WERI-Rb-1 (cell line): ENCODE data around the gene SLC26A9.
"Not testable (repeated sequence)": the region's sequence is repeated elsewhere in the genome, so short reads cannot be mapped to it uniquely, and the experiment has no call there.

ENCODE experiments used
- DNase-seq: peaks from one replicate; pipeline ENCODE4 v3.0.0-alpha.2; 2020
- H3K27ac ChIP-seq: fragments of 250-450 bp; sonication (Bioruptor Pico); 2 replicates; pipeline ENCODE4 v1.5.1; 2020; ENCODE audit warnings: mild to moderate bottlenecking, moderate library complexity
- H3K27me3 ChIP-seq: fragments of 250-450 bp; sonication (Bioruptor Pico); 2 replicates; pipeline ENCODE4 v1.5.1; 2021; ENCODE audit warnings: mild to moderate bottlenecking, low read depth, moderate library complexity; ENCODE audit not compliant: insufficient read depth, severe bottlenecking
- H3K36me3 ChIP-seq: fragments of 250-450 bp; sonication (Bioruptor Pico); 2 replicates; pipeline ENCODE4 v1.5.1; 2020; ENCODE audit warnings: mild to moderate bottlenecking, moderate library complexity
- H3K4me3 ChIP-seq: 2 replicates; pipeline ENCODE4 v1.5.1; 2011; ENCODE audit warnings: low read depth, mild to moderate bottlenecking, control low read depth, low read length
- H3K9me3 ChIP-seq: fragments of 250-450 bp; sonication (Bioruptor Pico); 2 replicates; pipeline ENCODE4 v1.5.1; 2021; ENCODE audit warnings: mild to moderate bottlenecking, moderate library complexity; ENCODE audit not compliant: severe bottlenecking
- TF ChIP-seq, protein P1 (sequence below): IDR thresholded peaks from 2 replicates; pipeline ENCODE4 v1.5.1; 2011; ENCODE audit warnings: low read depth, mild to moderate bottlenecking, control low read depth, inconsistent platforms, low read length

The SLC26A9 gene

DNA sequence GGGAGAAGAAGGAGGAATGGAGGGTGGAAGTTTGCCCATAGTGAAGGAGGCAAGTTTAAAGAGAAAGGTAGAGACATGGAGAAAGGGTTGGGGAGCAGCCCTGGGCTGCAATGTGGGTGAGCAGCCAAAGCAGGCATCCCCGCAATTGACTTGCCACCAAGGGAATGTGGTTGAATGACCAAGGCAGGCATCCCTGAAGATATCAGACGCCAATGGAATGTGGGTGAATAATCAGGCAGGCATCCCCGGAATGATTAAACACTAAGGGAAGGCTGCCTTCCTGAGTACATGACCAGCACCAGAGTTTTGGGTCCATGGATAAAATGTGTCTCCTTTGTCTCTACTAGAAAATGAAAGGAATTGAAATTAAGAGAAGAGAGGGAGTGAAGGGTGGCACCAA, 53.5 kb downstream of the SLC26A9 start:
- not testable (repeated sequence) for H3K9me3 ChIP-seq, H3K36me3 ChIP-seq, H3K4me3 ChIP-seq, DNase-seq, H3K27ac ChIP-seq, H3K27me3 ChIP-seq

DNA sequence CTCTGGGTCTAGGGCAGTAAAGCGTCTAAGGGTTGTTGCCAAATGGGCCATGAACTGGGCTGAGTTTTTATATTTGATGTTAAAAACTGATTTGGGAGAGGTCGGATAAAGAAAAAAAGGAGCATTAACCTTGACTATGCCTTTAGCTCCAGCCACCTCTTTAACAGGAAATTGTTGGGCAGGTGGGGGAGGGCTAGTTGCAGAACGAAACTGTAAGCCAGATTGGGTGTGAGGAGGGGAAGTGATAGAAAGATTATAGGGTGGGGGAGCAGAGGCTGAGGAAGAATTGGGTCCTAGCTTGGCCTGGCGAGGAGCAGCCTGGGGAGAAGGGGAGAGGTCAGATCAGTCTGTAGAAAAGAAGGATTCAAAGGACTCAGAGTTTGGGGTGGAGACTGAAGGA, 54.2 kb downstream of the SLC26A9 start:
- H3K27ac ChIP-seq, H3K36me3 ChIP-seq, H3K9me3 ChIP-seq, H3K4me3 ChIP-seq, H3K27me3 ChIP-seq: not testable (repeated sequence)
- peak; percentile 46 for DNase-seq

DNA sequence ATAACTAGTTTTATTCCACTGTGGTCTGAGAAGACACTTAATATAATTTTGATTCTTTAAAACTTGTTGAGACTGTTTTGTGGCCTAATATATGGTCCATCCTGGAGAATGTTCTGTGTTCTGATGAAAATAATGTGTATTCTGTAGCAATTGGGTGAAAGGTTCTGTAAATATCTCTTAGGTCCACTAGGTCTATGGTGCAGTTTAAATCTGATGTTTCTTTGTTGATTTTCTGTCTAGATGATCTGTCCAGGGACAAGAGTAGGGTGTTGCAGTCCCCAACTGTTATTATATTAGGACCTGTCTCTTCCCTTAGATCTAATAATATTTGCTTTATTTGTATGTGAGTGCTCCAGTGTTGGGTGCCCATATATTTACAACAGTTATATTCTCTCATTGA, 59.5 kb downstream of the SLC26A9 start:
- TF ChIP-seq, protein P1, sequence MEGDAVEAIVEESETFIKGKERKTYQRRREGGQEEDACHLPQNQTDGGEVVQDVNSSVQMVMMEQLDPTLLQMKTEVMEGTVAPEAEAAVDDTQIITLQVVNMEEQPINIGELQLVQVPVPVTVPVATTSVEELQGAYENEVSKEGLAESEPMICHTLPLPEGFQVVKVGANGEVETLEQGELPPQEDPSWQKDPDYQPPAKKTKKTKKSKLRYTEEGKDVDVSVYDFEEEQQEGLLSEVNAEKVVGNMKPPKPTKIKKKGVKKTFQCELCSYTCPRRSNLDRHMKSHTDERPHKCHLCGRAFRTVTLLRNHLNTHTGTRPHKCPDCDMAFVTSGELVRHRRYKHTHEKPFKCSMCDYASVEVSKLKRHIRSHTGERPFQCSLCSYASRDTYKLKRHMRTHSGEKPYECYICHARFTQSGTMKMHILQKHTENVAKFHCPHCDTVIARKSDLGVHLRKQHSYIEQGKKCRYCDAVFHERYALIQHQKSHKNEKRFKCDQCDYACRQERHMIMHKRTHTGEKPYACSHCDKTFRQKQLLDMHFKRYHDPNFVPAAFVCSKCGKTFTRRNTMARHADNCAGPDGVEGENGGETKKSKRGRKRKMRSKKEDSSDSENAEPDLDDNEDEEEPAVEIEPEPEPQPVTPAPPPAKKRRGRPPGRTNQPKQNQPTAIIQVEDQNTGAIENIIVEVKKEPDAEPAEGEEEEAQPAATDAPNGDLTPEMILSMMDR, result no peak
- Histone ChIP-seq H3K36me3 (no peaks in the 10 kb centered on the region), H3K4me3 (no peak overlapping the region), H3K27ac (no peak overlapping the region), H3K9me3 (peaks cover 4% of the 10 kb centered on the region), H3K27me3 (no peaks in the 10 kb centered on the region)
- DNase-seq, result no peak

DNA sequence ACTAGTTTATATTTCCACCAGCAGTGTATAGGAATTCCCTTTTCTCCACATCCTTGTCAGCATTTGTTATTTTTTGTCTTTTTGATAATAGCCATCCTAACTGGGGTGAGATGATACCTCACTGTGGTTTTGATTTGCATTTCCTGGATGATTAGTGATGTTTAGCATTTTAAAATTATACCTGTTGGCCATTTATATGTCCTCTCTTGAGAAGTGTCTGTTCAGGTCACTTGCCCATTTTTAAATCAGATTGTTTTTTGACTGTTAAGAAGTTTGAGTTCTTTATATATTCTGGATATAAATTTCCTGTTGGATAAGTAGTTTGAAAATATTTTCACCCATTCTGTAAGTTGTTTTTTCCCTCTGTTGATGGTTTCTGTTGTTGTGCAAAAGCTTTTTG, 62.3 kb downstream of the SLC26A9 start:
- no peak for DNase-seq
- Histone ChIP-seq H3K4me3 (no peak overlapping the region), H3K9me3 (peaks cover 12% of the 10 kb centered on the region), H3K27me3 (no peaks in the 10 kb centered on the region), H3K27ac (no peak overlapping the region), H3K36me3 (no peaks in the 10 kb centered on the region)
- TF ChIP-seq, protein P1, result no peak

DNA sequence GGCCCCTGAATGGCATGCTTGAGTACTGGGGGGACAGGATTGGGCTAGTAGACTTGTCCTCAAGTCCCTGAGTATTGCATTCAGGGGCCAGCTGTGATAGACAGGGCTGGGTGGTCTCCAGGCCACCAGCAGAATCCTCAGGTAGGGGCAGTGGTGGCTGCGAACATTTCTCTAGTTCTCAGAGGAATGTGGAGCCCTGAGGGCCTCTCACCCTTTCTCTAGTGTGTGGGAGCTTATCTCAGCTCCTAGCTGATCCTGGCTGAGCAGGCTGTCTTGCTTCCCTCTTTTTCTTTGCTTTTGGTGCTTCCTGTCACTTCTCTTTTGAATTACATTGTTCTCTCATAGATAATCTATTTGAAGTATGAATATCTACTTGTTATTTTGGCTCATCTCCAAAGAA, 63.3 kb downstream of the SLC26A9 start:
- Histone ChIP-seq H3K4me3 (no peak overlapping the region), H3K9me3 (peaks cover 12% of the 10 kb centered on the region), H3K27me3 (no peaks in the 10 kb centered on the region), H3K36me3 (no peaks in the 10 kb centered on the region), H3K27ac (no peak overlapping the region)
- TF ChIP-seq, protein P1, result no peak
- DNase-seq, result no peak

DNA sequence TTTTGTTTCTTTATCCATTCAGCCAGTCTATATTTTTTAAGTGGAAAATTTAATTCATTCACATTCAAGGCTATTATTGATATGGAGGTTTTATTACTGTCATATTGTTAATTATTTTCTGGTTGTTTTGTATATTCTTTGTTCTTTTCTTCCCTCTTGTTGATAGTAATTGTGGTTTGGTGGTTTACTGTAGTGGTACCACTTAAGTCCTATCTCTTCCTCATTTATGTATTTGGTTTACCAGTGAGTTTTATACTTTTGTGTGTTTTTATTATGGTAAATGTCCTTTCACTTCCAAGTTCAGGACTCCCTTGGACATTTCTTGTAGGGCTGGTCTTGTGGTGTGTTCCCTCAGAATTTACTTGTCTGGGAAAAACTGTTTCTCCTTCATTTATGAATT, 65.2 kb downstream of the SLC26A9 start:
- H3K27ac ChIP-seq, result no peak overlapping the region
- no peak for DNase-seq

DNA sequence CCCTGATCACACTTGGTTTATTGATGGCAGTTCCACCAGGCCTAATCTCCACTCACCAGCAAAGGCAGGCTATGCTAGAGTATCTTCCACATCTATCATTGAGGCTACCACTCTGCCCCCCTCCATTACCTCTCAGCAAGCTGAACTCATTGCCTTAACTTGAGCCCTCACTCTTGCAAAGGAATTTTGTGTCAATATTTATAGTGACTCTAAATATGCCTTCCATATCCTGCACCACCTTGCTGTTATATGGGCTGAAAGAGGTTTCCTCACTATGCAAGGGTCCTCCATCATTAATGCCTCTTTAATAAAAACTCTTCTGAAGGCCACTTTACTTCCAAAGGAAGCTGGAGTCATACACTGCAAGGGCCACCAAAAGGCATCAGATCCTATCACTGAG, 70.1 kb downstream of the SLC26A9 start:
- H3K4me3 ChIP-seq, H3K9me3 ChIP-seq, DNase-seq: not testable (repeated sequence)

More for the DNA sequence above, 65.2 kb downstream of the SLC26A9 start:
- H3K36me3 ChIP-seq, result no peaks in the 10 kb centered on the region
- TF ChIP-seq, protein P1, result no peak
- peaks cover 12% of the 10 kb centered on the region for H3K9me3 ChIP-seq
- no peak overlapping the region for H3K4me3 ChIP-seq
- no peaks in the 10 kb centered on the region for H3K27me3 ChIP-seq

More for the DNA sequence above, 70.1 kb downstream of the SLC26A9 start:
- not testable (repeated sequence) for H3K27me3 ChIP-seq, H3K27ac ChIP-seq, H3K36me3 ChIP-seq
